Fibroblast of skin of scalp (primary cell): ENCODE data around the gene FAM83G.
"Not testable (repeated sequence)": the region's sequence is repeated elsewhere in the genome, so short reads cannot be mapped to it uniquely, and the experiment has no call there.

Experiments
- DNase-seq: peaks from one replicate; pipeline ENCODE4 v3.0.0-alpha.2; 2013

FAM83G gene

GRCh38 chr17:19022747-19023146 lies 18.2 kb upstream of the FAM83G start:
- no peak for DNase-seq

- DNase-seq, result no peak
Measured at GRCh38 chr17:19022128-19022527, 17.6 kb upstream of the FAM83G start.

GRCh38 chr17:19021622-19022083 lies 17.1 kb upstream of the FAM83G start:
- no peak for DNase-seq

GRCh38 chr17:19021011-19021621 lies 16.6 kb upstream of the FAM83G start:
- not testable (repeated sequence) for DNase-seq

- no peak for DNase-seq
Measured at GRCh38 chr17:19020016-19020415, 15.5 kb upstream of the FAM83G start.

- DNase-seq, result no peak
Measured at GRCh38 chr17:19019041-19019941, 14.7 kb upstream of the FAM83G start.

GRCh38 chr17:19018600-19018950 lies 14.0 kb upstream of the FAM83G start:
- no peak for DNase-seq

GRCh38 chr17:19017804-19018599 lies 13.4 kb upstream of the FAM83G start:
- no peak for DNase-seq

GRCh38 chr17:19017401-19017800 lies 12.8 kb upstream of the FAM83G start:
- no peak for DNase-seq

GRCh38 chr17:19016881-19017280 lies 12.3 kb upstream of the FAM83G start:
- no peak for DNase-seq

- no peak for DNase-seq
Measured at GRCh38 chr17:19016297-19016696, 11.7 kb upstream of the FAM83G start.

GRCh38 chr17:19015428-19015827 lies 10.9 kb upstream of the FAM83G start:
- DNase-seq, result no peak

- no peak for DNase-seq
Measured at GRCh38 chr17:19014628-19015215, 10.2 kb upstream of the FAM83G start.

GRCh38 chr17:19013806-19014627 lies 9.5 kb upstream of the FAM83G start:
- no peak for DNase-seq

GRCh38 chr17:19013226-19013625 lies 8.7 kb upstream of the FAM83G start:
- no peak for DNase-seq

GRCh38 chr17:19012171-19013080 lies 7.9 kb upstream of the FAM83G start:
- no peak for DNase-seq

GRCh38 chr17:19011581-19011980 lies 7.0 kb upstream of the FAM83G start:
- DNase-seq, result no peak

GRCh38 chr17:19010729-19011505 lies 6.4 kb upstream of the FAM83G start:
- no peak for DNase-seq

GRCh38 chr17:19009970-19010369 lies 5.4 kb upstream of the FAM83G start:
- DNase-seq, result no peak

- DNase-seq, result no peak
Measured at GRCh38 chr17:19006698-19007097, 2.1 kb upstream of the FAM83G start.
